WTC11 (cell line): ENCODE results near the gene GRK3.

Experiments
- GABPB1 ChIP-seq: sonication (generic); formaldehyde crosslinking; IDR thresholded peaks from 2 replicates; pipeline ENCODE4 v1.8.1; 2023; ENCODE audit warnings: mild to moderate bottlenecking, missing genetic modification reagents
- IRF2 ChIP-seq: sonication (generic); formaldehyde crosslinking; IDR thresholded peaks from 2 replicates; pipeline ENCODE4 v1.8.0; 2022; ENCODE audit warnings: low read depth, missing genetic modification reagents, borderline replicate concordance
- SOX15 ChIP-seq: fragments of 250-450 bp; sonication (Bioruptor Pico); IDR thresholded peaks from 2 replicates; pipeline ENCODE4 v1.9.0; 2021; ENCODE audit warnings: mild to moderate bottlenecking
- ZBTB21 ChIP-seq: sonication (generic); formaldehyde crosslinking; IDR thresholded peaks from 2 replicates; pipeline ENCODE4 v1.8.1; 2023; ENCODE audit warnings: mild to moderate bottlenecking, missing genetic modification reagents, borderline replicate concordance
- ZNF121 ChIP-seq: sonication (generic); formaldehyde crosslinking; IDR thresholded peaks from 2 replicates; pipeline ENCODE4 v1.8.0; 2023; ENCODE audit warnings: missing genetic modification reagents
- TF ChIP-seq, protein P1 (sequence below): sonication (generic); formaldehyde crosslinking; IDR thresholded peaks from 2 replicates; pipeline ENCODE4 v1.8.1; 2023; ENCODE audit warnings: mild to moderate bottlenecking, missing genetic modification reagents, moderate library complexity
- TF ChIP-seq, protein P2 (sequence below): fragments of 200-600 bp; IDR thresholded peaks from 2 replicates; pipeline ENCODE4 v1.8.0; 2022; ENCODE audit warnings: antibody characterized with exemption
- TF ChIP-seq, protein P3 (sequence below): sonication (generic); formaldehyde crosslinking; IDR thresholded peaks from 2 replicates; pipeline ENCODE4 v1.8.1; 2022; ENCODE audit warnings: mild to moderate bottlenecking, missing genetic modification reagents, moderate library complexity, borderline replicate concordance
- TF ChIP-seq, protein P4 (sequence below): sonication (generic); formaldehyde crosslinking; IDR thresholded peaks from 2 replicates; pipeline ENCODE4 v1.8.0; 2022; ENCODE audit warnings: mild to moderate bottlenecking, missing genetic modification reagents
- TF ChIP-seq, protein P5 (sequence below): sonication (generic); formaldehyde crosslinking; IDR thresholded peaks from 2 replicates; pipeline ENCODE4 v1.8.0; 2022; ENCODE audit warnings: mild to moderate bottlenecking, missing genetic modification reagents
- TF ChIP-seq, protein P6 (sequence below): sonication (generic); formaldehyde crosslinking; conservative IDR thresholded peaks from 2 replicates; pipeline ENCODE4 v1.8.1; 2022; ENCODE audit warnings: mild to moderate bottlenecking, missing genetic modification reagents

DNA sequence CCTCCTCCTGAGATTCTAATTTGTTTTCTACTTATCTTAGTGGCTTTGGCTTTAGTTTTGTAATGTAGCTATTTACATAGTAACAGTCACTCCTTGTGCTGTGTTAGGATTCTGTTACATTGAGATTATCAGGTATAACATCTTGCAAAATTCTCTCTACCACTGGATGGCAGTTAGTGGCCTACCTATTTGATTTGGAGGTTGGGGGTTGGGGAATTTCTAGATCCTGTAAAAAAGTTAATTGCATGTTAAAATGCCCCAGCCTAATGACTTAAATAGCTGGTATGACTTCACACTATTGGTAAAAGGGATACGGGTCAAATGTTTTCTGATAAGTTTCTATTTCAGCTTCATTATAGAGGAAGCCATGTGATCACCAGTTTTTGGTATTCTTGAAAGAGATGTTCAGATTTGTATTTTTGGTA, 2.8 kb downstream of the GRK3 start:
- TF ChIP-seq GABPB1 (CRISPR knock-in tag) (no peak), IRF2 (CRISPR knock-in tag) (no peak), ZBTB21 (CRISPR knock-in tag) (no peak), ZNF121 (CRISPR knock-in tag) (no peak), SOX15 (CRISPR knock-in tag) (no peak)
- TF ChIP-seq, protein P1, sequence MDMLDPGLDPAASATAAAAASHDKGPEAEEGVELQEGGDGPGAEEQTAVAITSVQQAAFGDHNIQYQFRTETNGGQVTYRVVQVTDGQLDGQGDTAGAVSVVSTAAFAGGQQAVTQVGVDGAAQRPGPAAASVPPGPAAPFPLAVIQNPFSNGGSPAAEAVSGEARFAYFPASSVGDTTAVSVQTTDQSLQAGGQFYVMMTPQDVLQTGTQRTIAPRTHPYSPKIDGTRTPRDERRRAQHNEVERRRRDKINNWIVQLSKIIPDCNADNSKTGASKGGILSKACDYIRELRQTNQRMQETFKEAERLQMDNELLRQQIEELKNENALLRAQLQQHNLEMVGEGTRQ (CRISPR knock-in tag), result no peak
- TF ChIP-seq, protein P2, sequence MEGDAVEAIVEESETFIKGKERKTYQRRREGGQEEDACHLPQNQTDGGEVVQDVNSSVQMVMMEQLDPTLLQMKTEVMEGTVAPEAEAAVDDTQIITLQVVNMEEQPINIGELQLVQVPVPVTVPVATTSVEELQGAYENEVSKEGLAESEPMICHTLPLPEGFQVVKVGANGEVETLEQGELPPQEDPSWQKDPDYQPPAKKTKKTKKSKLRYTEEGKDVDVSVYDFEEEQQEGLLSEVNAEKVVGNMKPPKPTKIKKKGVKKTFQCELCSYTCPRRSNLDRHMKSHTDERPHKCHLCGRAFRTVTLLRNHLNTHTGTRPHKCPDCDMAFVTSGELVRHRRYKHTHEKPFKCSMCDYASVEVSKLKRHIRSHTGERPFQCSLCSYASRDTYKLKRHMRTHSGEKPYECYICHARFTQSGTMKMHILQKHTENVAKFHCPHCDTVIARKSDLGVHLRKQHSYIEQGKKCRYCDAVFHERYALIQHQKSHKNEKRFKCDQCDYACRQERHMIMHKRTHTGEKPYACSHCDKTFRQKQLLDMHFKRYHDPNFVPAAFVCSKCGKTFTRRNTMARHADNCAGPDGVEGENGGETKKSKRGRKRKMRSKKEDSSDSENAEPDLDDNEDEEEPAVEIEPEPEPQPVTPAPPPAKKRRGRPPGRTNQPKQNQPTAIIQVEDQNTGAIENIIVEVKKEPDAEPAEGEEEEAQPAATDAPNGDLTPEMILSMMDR, result no peak
- TF ChIP-seq, protein P3, sequence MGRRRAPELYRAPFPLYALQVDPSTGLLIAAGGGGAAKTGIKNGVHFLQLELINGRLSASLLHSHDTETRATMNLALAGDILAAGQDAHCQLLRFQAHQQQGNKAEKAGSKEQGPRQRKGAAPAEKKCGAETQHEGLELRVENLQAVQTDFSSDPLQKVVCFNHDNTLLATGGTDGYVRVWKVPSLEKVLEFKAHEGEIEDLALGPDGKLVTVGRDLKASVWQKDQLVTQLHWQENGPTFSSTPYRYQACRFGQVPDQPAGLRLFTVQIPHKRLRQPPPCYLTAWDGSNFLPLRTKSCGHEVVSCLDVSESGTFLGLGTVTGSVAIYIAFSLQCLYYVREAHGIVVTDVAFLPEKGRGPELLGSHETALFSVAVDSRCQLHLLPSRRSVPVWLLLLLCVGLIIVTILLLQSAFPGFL, result no peak
- TF ChIP-seq, protein P4, sequence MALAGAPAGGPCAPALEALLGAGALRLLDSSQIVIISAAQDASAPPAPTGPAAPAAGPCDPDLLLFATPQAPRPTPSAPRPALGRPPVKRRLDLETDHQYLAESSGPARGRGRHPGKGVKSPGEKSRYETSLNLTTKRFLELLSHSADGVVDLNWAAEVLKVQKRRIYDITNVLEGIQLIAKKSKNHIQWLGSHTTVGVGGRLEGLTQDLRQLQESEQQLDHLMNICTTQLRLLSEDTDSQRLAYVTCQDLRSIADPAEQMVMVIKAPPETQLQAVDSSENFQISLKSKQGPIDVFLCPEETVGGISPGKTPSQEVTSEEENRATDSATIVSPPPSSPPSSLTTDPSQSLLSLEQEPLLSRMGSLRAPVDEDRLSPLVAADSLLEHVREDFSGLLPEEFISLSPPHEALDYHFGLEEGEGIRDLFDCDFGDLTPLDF (CRISPR knock-in tag), result no peak
- TF ChIP-seq, protein P5, sequence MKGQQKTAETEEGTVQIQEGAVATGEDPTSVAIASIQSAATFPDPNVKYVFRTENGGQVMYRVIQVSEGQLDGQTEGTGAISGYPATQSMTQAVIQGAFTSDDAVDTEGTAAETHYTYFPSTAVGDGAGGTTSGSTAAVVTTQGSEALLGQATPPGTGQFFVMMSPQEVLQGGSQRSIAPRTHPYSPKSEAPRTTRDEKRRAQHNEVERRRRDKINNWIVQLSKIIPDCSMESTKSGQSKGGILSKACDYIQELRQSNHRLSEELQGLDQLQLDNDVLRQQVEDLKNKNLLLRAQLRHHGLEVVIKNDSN, result no peak
- TF ChIP-seq, protein P6, sequence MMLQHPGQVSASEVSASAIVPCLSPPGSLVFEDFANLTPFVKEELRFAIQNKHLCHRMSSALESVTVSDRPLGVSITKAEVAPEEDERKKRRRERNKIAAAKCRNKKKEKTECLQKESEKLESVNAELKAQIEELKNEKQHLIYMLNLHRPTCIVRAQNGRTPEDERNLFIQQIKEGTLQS (CRISPR knock-in tag), result no peak
